Smooth muscle cell (in vitro differentiated cells): ENCODE measurements around the gene KCMF1. TPM values are rescaled to one million over a fixed set of nuclear protein-coding genes. Genes with fewer than 3 reads are reported as not detected.

Experiments used
- DNase-seq: peaks from one replicate; lab custom pipeline; 2025; ENCODE audit not compliant: unreplicated experiment; lab: John Stamatoyannopoulos, UW
- H2AFZ ChIP-seq: fragments of 200-600 bp; sonication (generic); 2 replicates; pipeline ENCODE4 v1.6.0; 2016; ENCODE audit warnings: antibody characterized with exemption, low read depth, mild to moderate bottlenecking
- H3F3A ChIP-seq: fragments of 200-600 bp; sonication (generic); 2 replicates; pipeline ENCODE4 v1.6.0; 2017; ENCODE audit warnings: antibody characterized with exemption, low read depth
- H3K27ac ChIP-seq: fragments of 200-600 bp; sonication (generic); 2 replicates; pipeline ENCODE4 v1.5.1; 2016; ENCODE audit warnings: low read depth, mild to moderate bottlenecking
- H3K27me3 ChIP-seq: fragments of 200-600 bp; sonication (generic); 2 replicates; pipeline ENCODE4 v1.6.1; 2016; ENCODE audit warnings: low read depth, mild to moderate bottlenecking
- H3K36me3 ChIP-seq: fragments of 200-600 bp; sonication (generic); 2 replicates; pipeline ENCODE4 v1.5.1; 2016; ENCODE audit warnings: low read depth
- H3K4me1 ChIP-seq: fragments of 200-600 bp; sonication (generic); 2 replicates; pipeline ENCODE4 v1.5.1; 2016; ENCODE audit warnings: low read depth
- H3K4me2 ChIP-seq: fragments of 200-600 bp; sonication (generic); 2 replicates; pipeline ENCODE4 v1.6.0; 2016; ENCODE audit warnings: mild to moderate bottlenecking
- H3K4me3 ChIP-seq: fragments of 200-600 bp; sonication (generic); 2 replicates; pipeline ENCODE4 v1.5.1; 2016; ENCODE audit warnings: mild to moderate bottlenecking
- H3K79me2 ChIP-seq: fragments of 200-600 bp; sonication (generic); 2 replicates; pipeline ENCODE4 v1.6.0; 2016; ENCODE audit warnings: low read depth, mild to moderate bottlenecking
- H3K9ac ChIP-seq: fragments of 200-600 bp; sonication (generic); 2 replicates; pipeline ENCODE4 v1.6.0; 2016; ENCODE audit warnings: low read depth
- H3K9me3 ChIP-seq: fragments of 200-600 bp; sonication (generic); replicated peaks from 2 replicates; pipeline ENCODE4 v1.5.1; 2016; ENCODE audit warnings: low read depth
- H4K20me1 ChIP-seq: fragments of 200-600 bp; sonication (generic); 2 replicates; pipeline ENCODE4 v1.6.0; 2016; ENCODE audit warnings: low read depth
- CTCF ChIP-seq: fragments of 200-600 bp; sonication (generic); IDR thresholded peaks from 2 replicates; pipeline ENCODE4 v1.5.1; 2017; ENCODE audit warnings: borderline replicate concordance, mild to moderate bottlenecking, antibody characterized with exemption; ENCODE audit not compliant: insufficient read depth, poor library complexity, severe bottlenecking
- WGBS: methylation state at CpG from one replicate; pipeline ENCODE4 v1.1.7; 2016; ENCODE audit warnings: low lambda C conversion rate; 5-methylcytosine and 5-hydroxymethylcytosine counted together
- polyA plus RNA-seq: library from polyadenylated mRNA; unstranded; fragments of >200 nt; fragmentation: Nextera tagmentation; extraction: Ambion mirVana; gene quantifications from 2 replicates; pipeline ENCODE4 v1.2.1, GENCODE V29; 2016
- total RNA-seq: library from RNA; depleted of rRNA; stranded (reverse); fragments of >200 nt; gene quantifications from 2 replicates; pipeline ENCODE4 v1.2.3, GENCODE V29; 2014

The KCMF1 gene
- total and polyA plus RNA-seq, 2 experiments from 2014 or later: 56.5 to 65.0 TPM

GRCh38 chr2:85012431-85012830 is 41.5 kb downstream of the KCMF1 start:
- Histone ChIP-seq H3K36me3 (no peaks in the 10 kb centered on the region), H4K20me1 (peaks cover 95% of the 10 kb centered on the region), H3K4me1 (peaks cover 19% of the 10 kb centered on the region), H3K79me2 (peaks cover 94% of the 10 kb centered on the region), H3K4me3 (no peak overlapping the region), H3F3A (no peaks in the 10 kb centered on the region), H3K9me3 (no peaks in the 10 kb centered on the region), H3K9ac (peak overlapping the region; percentile 0), H2AFZ (no peak overlapping the region), H3K4me2 (peak overlapping the region; percentile 0), H3K27me3 (no peaks in the 10 kb centered on the region), H3K27ac (peak overlapping the region; percentile 43)
- TF ChIP-seq CTCF: no peak
- DNase-seq: no peak
- 65% methylated on average over 4 of the region's 4 CpGs for WGBS

- Histone ChIP-seq H3K9ac (peak overlapping the region; percentile 0), H3K36me3 (no peaks in the 10 kb centered on the region), H3K4me1 (peaks cover 19% of the 10 kb centered on the region), H2AFZ (no peak overlapping the region), H3K9me3 (no peaks in the 10 kb centered on the region), H4K20me1 (peaks cover 94% of the 10 kb centered on the region), H3K27me3 (no peaks in the 10 kb centered on the region), H3F3A (no peaks in the 10 kb centered on the region), H3K4me3 (no peak overlapping the region), H3K27ac (peak overlapping the region; percentile 43), H3K79me2 (peaks cover 94% of the 10 kb centered on the region), H3K4me2 (peak overlapping the region; percentile 0)
- no peak for DNase-seq
- 78% methylated on average over 1 of the region's 1 CpG for WGBS
- TF ChIP-seq CTCF: no peak
These were observed 41.9 kb downstream of the KCMF1 start for GRCh38 chr2:85012855-85013254.

GRCh38 chr2:85015653-85016360 is 44.8 kb downstream of the KCMF1 start:
- no peaks in the 10 kb centered on the region for H3K36me3 ChIP-seq
- peak; percentile 21 for TF ChIP-seq CTCF
- H4K20me1 ChIP-seq: peaks cover 97% of the 10 kb centered on the region
- peaks cover 96% of the 10 kb centered on the region for H3K79me2 ChIP-seq
- H3K27me3 ChIP-seq: no peaks in the 10 kb centered on the region
- peak overlapping the region; percentile 65 for H3K27ac ChIP-seq
- no peaks in the 10 kb centered on the region for H3F3A ChIP-seq
- DNase-seq: no peak
- no peaks in the 10 kb centered on the region for H3K9me3 ChIP-seq
- peak overlapping the region; percentile 38 for H3K4me2 ChIP-seq
- no peak overlapping the region for H3K4me3 ChIP-seq
- H2AFZ ChIP-seq: no peak overlapping the region
- peaks cover 19% of the 10 kb centered on the region for H3K4me1 ChIP-seq
- WGBS: 87% methylated on average over 7 of the region's 7 CpGs
- no peak overlapping the region for H3K9ac ChIP-seq

- H3K9me3 ChIP-seq: no peaks in the 10 kb centered on the region
- H3K4me3 ChIP-seq: no peak overlapping the region
- no peaks in the 10 kb centered on the region for H3F3A ChIP-seq
- H3K27me3 ChIP-seq: no peaks in the 10 kb centered on the region
- H3K4me2 ChIP-seq: no peak overlapping the region
- TF ChIP-seq CTCF: no peak
- H3K4me1 ChIP-seq: peaks cover 15% of the 10 kb centered on the region
- no peak overlapping the region for H2AFZ ChIP-seq
- DNase-seq: no peak
- peaks cover 96% of the 10 kb centered on the region for H4K20me1 ChIP-seq
- peak overlapping the region; percentile 65 for H3K27ac ChIP-seq
- 100% methylated on average over 3 of the region's 3 CpGs for WGBS
- peaks cover 96% of the 10 kb centered on the region for H3K79me2 ChIP-seq
- no peak overlapping the region for H3K9ac ChIP-seq
- H3K36me3 ChIP-seq: no peaks in the 10 kb centered on the region
These were observed 45.5 kb downstream of the KCMF1 start for GRCh38 chr2:85016446-85016845.
